ENCODE measurements around the gene GIMAP4.
"Not testable (repeated sequence)": the region's sequence is repeated elsewhere in the genome, so short reads cannot be mapped to it uniquely, and the experiment has no call there.

GIMAP4 gene

DNA sequence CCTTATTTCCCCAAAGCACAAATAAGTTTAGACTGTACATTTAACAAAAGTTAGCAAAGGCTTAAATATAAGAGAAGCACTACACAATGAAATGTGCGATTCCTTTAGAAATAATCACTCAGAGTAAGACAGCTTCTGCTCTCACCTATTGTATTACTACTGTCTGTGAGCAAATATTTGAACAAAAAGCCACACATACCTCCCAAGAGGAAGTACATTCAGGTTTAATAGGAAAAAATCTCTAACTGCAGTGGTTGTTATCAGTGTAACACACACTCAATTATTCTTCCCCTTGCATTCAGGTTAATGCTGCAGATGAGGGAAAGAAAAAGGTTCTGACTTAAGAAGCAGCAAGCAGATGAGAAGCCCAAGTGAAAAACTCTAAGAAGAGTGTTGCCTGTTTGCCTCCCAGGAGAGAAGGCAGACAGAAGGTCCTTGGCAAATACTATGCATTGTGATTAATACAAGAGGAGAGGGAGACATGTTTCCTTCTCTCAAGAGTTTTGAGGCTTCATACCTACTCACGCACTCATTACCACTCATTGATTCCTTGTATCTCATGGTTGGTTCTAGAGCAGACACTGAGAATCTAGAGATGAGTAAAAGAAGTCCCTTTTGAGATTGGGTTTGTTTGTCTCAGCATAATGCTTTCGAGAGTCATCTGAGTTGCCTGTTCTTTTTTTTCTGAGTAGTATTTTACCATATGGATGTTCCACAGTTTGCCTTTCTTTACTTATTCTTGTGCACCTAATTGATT, 13.6 kb downstream of the GIMAP4 start:
- no peak for DNase-seq (ENCODE audit: low spot score)

DNA sequence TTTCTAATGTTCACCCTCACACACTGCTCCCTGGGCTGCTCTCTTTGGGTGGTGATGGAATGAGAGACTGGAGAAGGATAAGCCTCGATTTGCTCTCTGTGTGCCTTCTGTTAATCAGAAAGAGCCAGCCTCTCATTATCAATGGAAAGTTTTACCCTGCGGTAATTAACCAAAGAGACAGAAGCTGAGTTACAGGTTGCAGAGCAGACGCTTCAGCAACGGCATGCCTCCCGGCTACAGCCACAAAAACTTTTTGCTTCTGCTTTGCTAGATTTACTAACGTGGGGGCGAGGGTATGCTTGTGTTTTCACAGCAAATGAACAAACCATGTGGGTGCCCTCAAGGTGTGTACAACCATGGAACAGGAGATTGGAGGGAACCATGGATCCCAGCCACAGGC, 18.0 kb downstream of the GIMAP4 start:
- DNase-seq (ENCODE audit: low spot score), result no peak

DNA sequence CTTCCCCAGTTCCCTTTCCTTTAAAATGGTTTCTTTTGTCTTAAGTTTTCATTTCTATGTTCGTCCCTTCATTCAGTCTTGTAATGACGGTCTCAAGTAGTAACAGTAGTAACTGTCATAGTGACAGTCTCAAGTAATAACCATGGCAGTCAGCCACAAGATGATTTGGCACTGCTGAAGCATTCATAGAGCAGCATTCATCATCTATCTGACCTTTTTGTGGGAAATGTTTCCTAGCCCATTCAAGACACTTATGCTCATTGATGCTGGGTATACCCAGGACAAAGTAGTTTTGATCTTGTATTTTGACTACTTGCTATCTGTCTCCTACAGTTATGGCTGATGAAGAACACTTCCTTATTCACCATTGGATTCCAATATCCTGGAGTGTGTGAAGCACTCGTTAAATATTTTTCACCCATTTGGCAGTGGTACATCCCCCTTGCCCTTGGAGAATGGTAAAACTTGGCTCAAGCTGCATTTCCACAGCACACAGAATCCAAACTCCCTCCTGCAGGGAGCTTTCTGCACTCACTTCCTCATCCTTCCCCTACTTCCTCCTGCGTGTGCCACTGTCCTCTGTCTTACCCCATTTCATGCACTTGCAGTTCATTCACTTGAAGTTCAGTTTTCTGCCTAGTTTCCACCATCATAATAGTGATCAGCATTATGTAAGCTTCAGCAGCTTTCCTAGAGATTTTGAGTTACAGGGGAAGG, 19.0 kb downstream of the GIMAP4 start:
- DNase-seq (ENCODE audit: low spot score), result no peak

DNA sequence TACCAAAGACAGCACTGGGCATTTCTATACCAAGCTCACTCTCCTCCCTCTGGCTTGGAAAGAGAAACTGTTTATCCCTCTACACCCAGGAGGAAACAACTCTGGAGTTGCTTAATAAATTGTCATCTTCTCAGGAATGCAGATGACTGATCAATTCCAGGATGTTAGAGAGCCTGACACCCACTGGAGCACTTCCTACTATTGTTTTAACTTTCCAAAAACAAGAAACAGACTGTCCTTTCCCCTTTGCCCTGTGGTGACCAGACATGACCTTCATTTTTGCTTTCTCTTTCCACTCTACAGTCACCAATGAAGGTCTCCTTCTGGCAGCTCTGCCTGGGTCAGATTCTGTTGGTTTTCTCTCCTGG, 19.6 kb downstream of the GIMAP4 start:
- no peak for DNase-seq (ENCODE audit: low spot score)

DNA sequence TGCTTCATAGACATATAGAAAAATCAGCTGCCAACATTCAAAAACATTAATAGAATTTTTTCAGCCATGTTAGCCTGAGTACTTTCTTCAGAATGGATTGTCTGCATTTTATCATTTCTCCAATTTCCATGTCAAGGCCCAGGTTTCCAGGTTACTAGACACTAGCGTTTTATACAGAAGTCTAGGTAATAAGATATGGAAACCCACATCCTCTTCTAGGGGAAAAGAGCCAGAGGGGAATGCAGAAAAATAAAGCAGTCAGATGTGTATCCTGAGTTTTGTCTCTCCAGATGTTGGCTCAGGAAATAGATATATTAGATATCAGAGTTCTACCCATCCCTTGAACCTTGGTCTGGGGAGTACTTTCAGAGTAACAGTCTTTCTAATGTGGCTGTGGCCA, 20.4 kb downstream of the GIMAP4 start:
- DNase-seq (ENCODE audit: low spot score), result no peak

DNA sequence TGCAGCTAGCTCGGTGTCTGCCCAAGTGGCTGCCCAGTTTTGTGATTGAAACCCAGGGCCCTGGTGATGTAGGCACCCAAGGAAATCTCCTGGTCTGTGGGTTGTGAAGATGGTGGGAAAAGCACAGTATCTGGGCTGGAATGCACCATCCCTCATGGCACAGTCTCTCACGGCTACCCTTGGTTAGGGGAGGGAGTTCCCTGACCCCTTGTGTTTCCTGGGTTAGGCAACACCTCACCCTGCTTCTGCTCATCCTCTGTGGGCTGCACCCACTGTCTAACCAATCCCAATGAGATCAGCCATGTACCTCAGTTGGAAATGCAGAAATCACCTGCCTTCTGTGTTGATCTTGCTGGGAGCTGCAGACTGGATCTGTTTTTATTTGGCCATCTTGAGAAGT, 27.6 kb downstream of the GIMAP4 start:
- no peak for DNase-seq (ENCODE audit: low spot score)

DNA sequence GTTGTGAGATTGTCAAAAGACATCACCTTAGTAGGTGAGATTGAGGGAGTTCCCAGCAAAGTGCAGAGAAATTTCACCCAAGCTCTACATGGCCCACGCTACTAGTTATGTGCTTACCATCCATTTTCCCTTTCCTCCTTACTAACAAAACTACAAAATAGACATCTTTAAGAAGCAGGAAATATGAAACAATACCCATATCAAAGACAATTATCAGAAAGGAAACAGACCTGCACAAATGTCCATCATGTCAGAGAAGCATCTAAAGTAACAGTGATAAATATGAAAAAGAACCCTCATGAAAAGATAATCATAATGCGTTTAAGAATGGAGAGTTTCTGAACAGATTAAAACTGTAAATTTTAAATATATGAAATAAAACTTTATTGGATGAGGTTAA, 28.2 kb downstream of the GIMAP4 start:
- no peak for DNase-seq (ENCODE audit: low spot score)

DNA sequence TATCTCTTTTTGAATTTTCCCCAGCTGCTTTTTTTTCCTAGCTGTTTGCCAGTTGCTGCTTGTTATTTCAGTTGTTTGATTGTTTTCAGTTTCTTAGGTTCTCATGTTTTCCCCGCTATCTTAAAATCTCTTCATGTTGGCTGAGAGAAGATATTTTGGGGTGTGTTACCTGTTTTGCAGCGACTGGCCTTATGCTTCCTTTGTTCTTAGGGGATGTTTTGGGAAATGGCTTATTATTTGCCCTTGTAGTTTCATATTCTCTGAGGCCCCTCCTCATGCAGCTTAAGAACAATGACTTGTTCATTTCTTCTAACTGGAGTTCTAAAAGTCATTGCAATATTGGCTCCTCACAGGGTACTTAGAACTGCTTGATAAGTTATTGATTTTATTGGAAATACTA, 36.4 kb downstream of the GIMAP4 start:
- DNase-seq (ENCODE audit: low spot score), result peak; percentile 67

DNA sequence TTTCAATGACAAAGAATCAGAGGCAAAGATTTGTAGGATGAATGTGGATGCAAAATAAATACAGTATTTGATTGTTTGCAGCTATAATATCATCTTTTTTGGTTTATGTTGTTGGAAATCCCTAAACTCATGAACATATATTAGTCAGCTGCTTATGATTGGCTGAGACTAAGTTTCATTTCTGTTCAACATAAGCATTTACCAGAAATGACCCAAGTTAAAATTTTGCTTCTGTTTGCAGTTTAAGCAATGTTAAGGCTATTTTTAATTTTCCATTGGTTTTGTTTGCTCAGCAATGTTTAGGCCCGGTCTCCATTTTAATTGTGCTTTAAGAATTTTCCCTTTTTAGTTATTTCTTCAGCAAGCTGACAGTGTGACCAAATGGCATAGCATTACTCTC, 43.0 kb downstream of the GIMAP4 start:
- no peak for DNase-seq (ENCODE audit: low spot score)

DNA sequence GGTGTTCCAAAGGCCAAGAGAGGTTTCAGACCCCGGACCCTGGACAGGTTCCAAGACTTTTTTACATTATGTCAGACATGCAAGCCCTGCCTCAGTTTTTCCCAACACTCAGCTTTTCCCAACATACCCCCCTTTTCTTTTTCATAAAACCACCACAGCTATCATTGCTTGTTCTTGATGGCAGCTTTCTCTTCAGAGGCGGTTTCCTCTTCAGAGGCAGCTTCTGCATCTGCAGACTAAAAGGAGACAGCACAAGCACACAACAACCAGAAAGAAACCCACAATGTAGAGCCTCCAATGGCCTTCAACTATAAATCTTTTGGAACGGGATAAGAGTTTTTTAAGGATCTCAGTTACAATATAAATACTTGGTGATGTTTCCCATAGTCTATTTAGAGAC, 45.7 kb downstream of the GIMAP4 start:
- peak; percentile 28 for DNase-seq (ENCODE audit: low spot score)

DNA sequence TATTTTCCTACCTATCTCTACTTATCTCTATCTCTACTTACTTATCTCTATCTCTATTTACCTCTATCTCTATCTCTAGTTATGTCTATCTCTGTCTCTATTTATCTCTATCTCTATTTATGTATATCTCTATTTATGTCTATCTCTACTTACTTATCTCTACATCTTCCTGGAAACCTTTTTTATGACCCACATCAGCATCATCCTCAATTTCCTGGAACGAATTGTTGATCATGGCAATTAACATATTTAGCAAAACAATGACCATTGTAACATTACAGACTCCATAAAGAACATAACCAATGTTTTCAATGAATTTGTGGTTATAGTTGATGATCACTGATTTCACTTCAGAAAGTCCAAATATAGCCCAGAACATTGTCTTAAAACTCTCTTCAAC, 46.7 kb downstream of the GIMAP4 start:
- peak; percentile 65 for DNase-seq (ENCODE audit: low spot score)

DNA sequence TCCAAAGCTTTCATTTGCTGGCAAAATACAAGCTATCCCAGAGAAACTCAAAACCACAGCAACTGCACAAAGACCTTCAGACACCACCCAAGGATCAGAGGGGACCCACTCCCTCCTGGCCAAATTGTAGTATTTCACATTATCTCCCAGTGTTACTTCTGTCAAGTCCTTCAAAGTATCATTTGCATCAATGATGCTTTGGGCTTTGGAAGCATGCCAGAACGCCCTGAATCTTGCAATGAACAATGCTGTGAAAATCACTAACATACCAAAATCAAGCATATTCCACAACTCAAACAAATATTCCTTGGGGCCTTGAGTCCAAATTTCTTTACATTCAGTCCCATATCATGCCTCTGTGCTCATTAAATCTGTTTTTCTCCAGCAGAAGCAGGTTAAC, 47.2 kb downstream of the GIMAP4 start:
- DNase-seq (ENCODE audit: low spot score), result not testable (repeated sequence)

DNA sequence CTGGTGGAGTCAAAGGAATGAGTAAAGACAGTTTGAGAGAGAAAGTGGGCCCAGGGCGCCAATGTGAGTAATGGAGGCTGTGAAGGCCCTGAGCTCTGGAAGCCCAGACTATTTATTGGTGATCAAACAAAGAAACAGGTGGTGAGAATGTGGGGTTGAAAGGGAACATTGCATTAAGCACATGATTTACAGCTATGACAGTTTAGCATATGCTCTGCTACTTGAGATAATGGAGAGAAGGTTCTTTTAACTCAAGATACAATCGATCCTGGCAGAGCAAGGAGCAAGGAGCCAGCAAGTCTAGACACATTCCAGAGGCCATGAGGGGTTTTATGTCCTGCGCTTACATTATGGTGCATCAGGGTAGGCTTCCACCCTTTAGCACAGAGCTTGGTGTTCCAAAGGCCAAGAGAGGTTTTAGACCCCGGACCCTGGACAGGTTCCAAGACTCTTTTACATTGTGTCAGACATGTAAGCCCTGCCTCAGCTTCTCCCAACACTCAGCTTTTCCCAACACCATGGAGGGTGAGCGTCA, 48.1 kb downstream of the GIMAP4 start:
- DNase-seq (ENCODE audit: low spot score), result not testable (repeated sequence)

DNA sequence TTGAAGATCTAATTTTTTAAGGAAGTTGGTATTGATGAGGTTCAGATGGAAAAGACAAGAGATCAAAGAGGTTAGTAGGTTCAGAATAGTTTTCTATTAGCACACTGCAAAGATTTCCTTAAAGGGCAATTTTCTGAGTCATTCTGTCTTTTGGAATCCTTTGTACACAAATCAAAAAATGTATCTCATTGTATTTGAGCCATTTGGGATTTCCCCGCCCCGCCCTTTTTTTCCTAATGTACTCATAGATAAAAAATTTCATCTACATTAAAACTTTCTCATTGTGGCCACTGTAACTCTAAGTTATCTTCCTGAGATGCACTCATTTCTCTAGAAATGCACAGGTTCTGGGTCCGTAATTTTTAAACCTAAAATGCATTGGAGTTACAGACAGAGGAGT, 52.9 kb downstream of the GIMAP4 start:
- DNase-seq (ENCODE audit: low spot score), result peak; percentile 38

DNA sequence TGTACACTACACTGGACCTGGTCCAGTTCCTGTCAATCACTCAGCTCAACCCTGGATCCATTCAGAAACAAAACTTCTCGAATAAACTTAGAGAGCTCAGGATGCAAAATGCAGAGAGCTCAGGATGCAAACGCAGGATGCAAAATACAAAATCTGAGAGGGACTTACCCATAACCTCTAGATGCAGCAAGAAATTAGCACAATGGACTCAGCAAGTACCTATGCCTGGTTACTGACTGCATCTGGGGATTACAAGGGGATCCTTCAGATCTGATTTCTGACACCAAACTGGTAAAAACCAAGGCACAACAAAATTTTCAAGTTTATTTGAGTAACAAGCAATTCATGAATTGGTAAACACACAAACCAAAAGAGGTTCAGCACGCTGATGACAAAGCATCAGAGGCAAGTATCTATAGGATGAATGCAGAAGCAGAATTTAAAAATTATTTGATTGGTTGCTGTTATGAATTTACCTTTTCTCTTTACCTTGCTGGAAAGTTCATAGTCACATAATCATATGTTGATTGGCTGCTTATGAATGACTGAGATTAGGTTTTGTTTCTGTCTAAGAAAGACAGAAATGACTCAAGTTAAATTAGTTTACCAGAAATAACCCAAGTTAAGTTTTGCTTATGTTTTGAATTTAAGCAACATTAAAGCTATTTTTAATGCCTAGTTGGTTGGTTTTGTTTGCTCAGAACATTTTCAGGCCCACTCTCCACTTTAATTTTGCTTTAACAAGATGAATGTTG, 53.6 kb downstream of the GIMAP4 start:
- no peak for DNase-seq (ENCODE audit: low spot score)

DNA sequence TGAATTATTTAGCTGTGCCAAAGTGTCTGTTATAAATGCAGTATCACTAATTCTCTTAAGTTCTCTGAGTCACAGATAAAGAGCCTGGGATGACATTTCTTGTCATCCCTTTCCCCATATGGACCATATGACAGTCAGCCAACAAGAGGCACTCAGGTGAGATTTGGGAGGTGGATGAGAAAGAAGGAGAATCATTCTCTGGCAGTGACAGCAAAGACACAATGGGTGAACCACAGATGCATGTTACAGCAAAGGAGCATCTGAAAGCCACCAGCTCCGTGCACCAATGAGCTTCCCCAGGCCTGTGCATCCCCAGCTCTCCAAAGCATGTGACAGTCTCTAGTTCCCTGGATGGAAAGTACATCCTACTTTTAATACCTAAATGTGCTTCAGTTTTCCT, 54.2 kb downstream of the GIMAP4 start:
- DNase-seq (ENCODE audit: low spot score), result no peak
